GM10266 (cell line): ENCODE measurements around the gene KLRD1.

Experiments
- DNase-seq: peaks from one replicate; pipeline ENCODE4 v3.0.0; 2012; ENCODE audit errors: extremely low spot score
- TF ChIP-seq, protein P1 (sequence below): IDR thresholded peaks from 2 replicates; pipeline ENCODE4 v1.5.1; 2012; ENCODE audit warnings: mild to moderate bottlenecking, low read depth; ENCODE audit not compliant: control insufficient read depth, insufficient read depth; ENCODE audit errors: missing control alignments

Gene KLRD1, protein sequence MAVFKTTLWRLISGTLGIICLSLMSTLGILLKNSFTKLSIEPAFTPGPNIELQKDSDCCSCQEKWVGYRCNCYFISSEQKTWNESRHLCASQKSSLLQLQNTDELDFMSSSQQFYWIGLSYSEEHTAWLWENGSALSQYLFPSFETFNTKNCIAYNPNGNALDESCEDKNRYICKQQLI

DNA sequence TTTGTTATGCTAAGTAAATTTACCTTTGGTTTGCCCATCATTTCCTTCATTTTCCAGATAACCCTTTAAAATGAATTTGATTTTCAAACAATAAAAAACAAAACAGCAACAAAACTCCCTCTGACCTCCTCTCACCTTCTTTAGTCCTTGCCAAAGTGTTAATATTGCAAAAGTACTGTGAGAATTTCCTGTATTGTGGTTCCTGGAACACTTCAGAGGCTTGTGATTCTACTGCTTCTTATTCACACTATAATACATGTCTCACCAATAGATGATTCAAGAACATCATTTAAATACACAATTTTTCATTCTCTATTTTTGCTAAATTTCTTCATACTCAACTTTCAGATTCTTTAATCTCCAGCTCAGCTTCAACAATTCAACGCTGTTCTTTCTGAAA is at the start of gene KLRD1:
Gene KLRD1, plus strand, starts transcription at position 241 of the 400 bp plus-strand sequence. CDS start 208 bp downstream, outside the sequence.
- TF ChIP-seq, protein P1, sequence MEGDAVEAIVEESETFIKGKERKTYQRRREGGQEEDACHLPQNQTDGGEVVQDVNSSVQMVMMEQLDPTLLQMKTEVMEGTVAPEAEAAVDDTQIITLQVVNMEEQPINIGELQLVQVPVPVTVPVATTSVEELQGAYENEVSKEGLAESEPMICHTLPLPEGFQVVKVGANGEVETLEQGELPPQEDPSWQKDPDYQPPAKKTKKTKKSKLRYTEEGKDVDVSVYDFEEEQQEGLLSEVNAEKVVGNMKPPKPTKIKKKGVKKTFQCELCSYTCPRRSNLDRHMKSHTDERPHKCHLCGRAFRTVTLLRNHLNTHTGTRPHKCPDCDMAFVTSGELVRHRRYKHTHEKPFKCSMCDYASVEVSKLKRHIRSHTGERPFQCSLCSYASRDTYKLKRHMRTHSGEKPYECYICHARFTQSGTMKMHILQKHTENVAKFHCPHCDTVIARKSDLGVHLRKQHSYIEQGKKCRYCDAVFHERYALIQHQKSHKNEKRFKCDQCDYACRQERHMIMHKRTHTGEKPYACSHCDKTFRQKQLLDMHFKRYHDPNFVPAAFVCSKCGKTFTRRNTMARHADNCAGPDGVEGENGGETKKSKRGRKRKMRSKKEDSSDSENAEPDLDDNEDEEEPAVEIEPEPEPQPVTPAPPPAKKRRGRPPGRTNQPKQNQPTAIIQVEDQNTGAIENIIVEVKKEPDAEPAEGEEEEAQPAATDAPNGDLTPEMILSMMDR, result no peak

DNA sequence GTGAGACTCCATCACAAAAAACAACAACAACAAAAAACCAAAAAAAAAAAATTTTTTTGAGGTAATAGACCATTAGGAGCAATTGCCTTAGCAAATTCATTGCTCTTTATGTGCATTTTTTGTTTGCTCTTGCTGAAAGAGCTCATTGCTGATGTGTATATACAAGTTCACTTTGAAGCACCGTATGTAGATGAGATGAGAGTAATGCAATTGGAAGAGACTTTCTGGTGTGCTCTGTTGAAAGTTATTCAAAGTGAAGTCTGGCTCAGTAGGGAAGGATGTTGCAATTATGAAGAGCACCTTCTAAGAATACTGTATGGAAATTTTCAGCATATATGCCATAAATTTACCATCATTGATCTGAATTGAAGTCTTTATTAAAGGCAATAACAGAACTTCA is 46.7 kb upstream of the KLRD1 start:
- no peak for DNase-seq
- TF ChIP-seq, protein P1, result no peak

More for the DNA sequence above, at the start of gene KLRD1:
- no peak for DNase-seq

DNA sequence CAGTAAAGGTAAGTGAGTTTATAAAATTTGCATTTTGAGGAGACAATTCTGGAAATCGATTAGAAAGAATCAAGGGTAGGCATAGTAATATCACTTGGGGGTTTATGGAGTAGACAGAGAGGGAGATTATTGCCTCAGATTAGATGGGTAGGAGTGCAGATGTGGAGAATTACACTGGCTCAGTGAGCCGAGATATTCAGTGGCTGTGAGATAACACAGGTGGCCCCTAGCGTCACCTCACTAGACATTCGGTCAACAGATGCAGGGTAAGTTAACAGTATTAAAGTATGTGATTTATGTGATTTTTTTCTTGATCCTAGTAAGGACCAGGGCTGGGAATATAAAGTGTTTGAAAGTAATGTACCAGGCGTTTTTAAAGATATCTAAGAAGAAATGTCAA is 39.6 kb upstream of the KLRD1 start:
- no peak for DNase-seq
- TF ChIP-seq, protein P1, result no peak

DNA sequence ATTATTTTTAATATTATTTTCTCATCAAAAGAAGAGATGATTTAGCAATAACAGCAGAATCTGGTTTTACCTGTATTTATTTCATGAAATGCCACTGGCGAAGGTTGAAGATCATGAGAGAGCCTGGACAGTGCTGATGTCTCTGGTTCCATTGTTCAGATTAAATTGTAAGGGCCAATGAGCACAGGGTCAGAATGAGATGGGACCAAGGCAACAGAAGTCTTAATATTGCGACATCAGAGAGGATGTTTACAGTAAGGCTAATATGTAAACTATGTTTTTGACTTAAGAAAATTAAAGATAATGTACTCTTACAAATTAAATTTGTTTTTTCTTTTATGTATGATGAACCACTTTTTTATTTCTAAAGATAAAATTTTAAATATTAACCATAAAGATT is 35.2 kb upstream of the KLRD1 start:
- no peak for DNase-seq
- TF ChIP-seq, protein P1, result no peak

DNA sequence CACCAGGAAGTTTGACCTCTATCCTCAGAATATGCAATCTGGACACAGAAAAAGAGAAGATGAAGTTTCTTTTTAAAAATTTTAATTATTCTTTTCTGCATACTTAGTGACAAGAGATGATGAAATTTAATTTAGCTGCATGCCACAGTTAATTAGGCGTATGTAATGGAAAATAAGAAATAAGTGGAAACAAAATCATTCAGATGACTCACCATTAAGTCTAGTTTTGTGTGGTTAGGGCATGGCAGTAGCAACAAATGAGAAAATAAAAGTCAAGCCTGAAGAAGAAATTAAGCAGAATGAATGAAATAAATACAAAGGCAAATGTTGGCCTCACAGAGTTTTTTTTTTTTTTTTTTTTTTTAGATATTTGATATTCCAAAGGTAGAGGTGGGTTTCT is 30.9 kb upstream of the KLRD1 start:
- DNase-seq, result no peak
- TF ChIP-seq, protein P1, result no peak

DNA sequence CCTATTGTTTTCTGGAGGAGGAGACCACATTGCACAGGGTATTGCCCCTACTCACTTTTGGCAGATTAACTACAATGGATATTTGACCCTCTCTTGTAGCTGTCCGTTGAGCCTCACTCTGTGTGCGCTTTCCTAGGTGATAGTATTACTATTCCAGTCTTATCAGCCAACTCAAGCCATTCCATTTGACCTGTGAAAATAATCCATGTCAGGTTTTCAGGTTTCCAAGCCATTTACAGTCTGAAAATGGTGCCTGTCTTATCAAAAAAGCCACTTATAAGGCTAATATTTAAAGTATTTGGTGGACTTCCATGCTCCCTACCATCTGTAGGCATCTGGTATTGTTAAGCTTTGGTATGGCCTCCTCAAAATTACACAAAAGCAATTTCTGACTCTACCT is 29.6 kb upstream of the KLRD1 start:
- TF ChIP-seq, protein P1, result no peak
- no peak for DNase-seq

DNA sequence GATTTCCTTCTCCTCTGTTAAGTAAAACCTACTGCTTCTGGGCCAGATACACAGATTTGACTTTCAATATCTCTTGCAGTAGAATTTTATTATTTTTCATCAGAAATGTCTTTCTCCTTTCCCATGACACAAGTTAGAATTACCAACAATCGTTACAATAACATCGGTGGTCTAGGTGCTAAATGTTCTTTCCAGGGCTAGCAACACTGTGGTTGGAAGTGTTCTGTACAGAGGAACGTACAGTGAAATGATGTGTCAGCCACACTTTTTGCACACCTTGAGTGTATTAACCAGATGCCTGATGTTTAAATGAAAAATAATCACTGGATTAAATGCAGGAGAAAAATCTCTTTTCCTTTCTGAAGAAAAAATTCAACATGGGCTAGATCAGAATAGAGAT is 27.7 kb upstream of the KLRD1 start:
- TF ChIP-seq, protein P1, result no peak
- no peak for DNase-seq
